GM19328 (cell line): ENCODE results near the gene JPT2.
"Not testable (repeated sequence)": the region's sequence is repeated elsewhere in the genome, so short reads cannot be mapped to it uniquely, and the experiment has no call there.

Source experiments
- ATAC-seq: cut with Tn5 transposase; IDR thresholded peaks from one replicate; pipeline ENCODE4 v1.9.1; 2021; ENCODE audit warnings: mild to moderate bottlenecking, moderate library complexity; ENCODE audit not compliant: unreplicated experiment

JPT2 gene

DNA sequence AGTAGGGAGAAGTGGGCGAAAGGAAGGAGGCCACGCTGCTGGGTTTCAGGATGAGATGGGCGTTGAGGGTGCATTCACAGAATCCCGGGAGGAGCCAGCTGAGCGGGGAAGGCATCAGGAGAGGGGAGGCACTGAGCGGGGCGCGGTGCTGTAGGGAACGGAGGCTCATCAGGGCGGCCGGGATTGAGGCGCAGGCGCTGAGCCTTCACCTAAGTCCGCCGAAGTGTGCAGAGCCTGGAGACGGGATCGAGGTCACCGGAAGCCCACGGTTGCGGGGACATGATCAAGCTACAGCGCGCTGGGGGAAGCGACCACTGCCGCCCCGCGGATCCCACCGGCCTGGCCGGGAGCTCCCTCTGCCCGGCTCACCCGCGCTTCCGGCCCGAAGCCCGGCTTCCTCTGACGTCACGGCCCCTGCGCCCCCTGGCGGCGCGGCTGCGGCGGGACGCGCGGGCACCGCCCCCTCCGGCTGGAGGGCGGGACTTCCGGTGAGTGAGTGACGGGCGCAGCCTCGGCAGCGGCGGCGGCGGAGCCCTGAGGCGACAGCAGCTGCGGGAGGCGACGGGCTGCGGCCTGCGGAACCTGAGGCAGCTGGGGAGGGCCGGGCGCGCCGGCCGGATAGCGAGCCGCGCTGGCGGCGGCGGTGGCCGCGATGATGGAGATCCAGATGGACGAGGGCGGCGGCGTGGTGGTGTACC, 27.8 kb downstream of the JPT2 start, which contains the start of gene MAPK8IP3:
TSS of gene MAPK8IP3 (plus strand) at position 508 of the 698 bp plus-strand sequence. CDS start at position 653, 145 bp downstream.
- ATAC-seq, result peak; percentile 86

- no peak for ATAC-seq
Measured at GRCh38 chr16:1706386-1707192, 28.5 kb downstream of the JPT2 start.

DNA sequence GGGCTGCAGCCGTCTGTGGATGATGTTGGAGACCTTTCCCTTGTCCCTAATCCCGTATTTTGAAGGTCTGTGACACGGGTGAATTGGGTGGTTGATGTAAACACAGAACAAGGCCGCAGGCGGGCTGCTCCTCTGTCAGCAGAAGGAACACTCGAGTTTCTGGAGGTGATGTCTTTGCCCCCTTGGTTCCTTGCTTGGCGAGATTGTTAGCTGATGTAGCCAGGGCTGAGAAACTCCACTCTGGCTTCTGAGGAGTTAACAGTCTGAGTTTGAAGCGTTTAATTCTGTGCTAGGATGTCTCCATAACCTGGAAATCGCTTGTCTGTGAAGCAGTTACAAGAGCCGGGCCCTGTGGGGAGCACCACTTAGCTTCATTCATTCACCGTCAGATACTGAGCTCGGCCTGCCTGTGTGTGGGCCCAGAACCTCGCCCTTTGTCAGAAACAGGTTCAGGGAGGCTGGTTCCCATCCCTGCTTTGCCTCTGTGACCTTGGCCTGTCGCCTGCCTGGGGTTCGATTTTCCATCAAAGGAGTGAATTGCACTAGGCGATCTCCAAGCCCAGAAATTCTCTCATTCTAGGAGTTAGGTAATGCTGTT, 29.2 kb downstream of the JPT2 start:
- ATAC-seq, result no peak

GRCh38 chr16:1708083-1708767, 30.1 kb downstream of the JPT2 start:
- no peak for ATAC-seq

DNA sequence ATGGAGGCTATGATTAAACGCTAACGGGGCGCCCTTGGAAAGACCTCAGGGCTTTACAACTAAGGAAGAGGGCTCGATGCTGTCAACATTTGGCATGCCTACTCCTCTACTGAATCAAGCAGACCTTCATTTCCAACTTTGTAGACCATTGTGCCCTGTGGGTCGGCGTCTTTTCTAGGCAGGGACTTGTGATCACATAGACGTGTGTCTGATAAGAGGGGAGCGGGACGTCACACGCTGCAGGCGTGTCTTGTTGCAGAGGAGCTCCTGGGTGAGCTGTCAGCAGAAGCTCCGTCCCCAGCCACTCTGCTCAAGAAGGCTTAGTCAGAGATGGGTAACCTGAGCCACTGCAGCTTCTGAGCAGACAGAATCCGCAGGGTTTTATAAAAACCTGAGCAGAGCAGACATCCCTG, 30.7 kb downstream of the JPT2 start:
- no peak for ATAC-seq

GRCh38 chr16:1709356-1709755, 31.3 kb downstream of the JPT2 start:
- no peak for ATAC-seq

DNA sequence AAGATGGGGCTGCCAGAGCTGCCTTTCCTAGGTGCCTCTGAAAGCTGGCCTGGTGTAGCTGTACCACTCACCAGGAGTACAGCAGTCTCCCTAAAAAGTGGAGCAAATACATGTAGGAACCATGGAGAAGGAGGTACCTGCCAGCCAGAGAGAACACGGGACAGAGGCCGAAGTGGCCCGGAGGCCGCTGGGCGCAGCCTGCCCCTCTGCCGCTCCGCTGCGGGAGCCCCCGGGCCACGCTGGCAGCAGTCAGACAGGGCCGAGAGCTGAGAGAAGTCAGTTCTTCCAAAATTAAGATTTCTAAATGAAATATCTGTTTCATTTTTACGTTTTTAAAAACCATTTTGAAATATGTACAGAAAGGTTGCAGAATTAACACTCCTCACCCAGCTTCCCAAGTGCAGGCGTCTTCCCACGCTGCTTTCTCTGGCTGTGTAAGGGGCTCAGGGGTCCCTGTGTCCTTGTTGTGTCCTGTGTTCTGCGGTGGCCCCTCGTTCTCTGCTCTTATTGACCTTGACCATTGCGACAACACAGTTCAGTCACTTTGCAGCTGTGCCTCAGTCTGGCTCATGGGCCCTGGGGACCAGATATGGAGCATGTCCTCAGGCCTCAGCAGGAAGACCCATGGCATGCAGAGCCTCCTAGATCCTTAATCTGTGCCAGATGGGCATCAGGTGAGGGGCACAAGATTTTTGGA, 32.9 kb downstream of the JPT2 start:
- no peak for ATAC-seq

- ATAC-seq, result no peak
Measured at GRCh38 chr16:1712791-1713261, 34.7 kb downstream of the JPT2 start.

DNA sequence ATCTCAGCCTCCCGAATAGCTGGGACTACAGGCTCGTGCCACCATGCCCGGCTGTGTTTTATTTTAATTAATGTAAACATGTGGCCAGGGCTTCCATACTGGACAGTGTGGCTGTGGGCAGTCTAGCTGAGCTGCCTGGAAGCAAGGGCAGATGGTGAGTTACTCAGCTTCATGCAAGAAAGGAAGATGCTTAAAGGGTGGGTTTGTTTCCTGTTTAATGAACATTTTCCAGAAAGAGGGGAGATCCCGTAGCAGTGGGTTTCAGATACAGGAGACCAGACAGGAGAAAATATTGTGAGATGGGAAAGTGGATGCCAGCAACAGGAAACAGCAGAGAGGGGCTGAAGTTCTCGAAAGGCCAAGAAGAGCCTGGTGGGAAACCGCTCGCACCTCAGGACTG, 35.3 kb downstream of the JPT2 start:
- ATAC-seq, result no peak

DNA sequence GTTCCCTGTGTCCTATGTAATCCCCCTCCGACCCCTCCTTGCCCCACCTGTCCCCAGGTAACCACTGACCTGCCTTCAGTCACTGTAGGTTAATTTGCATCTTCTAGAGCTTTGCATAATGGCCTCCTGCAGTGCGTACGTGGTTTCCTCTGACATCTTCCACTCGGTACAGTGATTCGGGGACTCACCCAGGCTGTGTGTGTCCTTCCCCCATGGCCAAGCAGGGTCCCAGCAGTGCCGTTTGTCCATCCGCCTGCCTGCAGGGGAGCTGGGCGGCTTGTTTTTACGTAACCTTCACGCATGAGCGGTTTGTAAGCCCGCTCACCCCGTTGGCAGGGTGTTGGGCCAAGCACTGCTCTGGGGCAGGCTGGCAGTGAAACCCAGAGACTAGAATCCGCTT, 35.9 kb downstream of the JPT2 start:
- ATAC-seq, result no peak

DNA sequence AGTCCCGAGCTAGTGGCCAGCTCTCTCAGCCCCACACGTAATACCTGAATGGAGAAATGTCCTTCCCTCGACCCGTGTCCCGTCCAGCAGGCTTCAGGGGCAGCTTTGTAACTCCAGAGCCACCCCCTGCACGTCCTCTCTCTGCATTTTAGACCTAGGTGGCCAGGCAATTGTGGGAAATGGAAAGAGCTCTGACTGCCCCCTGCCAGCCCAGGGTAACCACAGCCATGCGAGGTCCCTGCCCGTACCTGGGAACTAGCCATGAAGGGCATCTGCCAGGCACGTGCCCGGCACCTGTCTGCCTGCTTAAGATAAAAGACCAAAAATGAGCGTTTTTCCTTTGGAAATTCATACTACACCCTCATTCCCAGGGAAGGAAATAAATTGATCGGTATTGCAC, 37.1 kb downstream of the JPT2 start:
- no peak for ATAC-seq

DNA sequence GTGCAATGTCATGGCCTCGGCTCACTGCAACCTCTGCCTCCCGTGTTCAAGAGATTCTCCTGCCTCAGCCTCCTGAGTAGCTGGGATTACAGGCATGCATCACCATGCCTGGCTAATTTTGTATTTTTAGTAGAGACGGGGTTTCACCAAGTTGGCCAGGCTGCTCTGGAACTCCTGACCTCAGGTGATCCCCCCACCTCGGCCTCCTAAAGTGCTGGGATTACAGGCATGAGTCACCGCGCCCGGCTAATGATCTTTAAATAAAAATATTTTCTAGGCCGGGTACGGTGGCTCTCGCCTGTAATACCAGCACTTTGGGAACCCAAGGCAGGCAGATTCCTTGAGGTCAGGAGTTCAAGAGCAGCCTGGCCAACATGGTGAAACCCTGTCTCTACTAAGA, 40.2 kb downstream of the JPT2 start:
- not testable (repeated sequence) for ATAC-seq

DNA sequence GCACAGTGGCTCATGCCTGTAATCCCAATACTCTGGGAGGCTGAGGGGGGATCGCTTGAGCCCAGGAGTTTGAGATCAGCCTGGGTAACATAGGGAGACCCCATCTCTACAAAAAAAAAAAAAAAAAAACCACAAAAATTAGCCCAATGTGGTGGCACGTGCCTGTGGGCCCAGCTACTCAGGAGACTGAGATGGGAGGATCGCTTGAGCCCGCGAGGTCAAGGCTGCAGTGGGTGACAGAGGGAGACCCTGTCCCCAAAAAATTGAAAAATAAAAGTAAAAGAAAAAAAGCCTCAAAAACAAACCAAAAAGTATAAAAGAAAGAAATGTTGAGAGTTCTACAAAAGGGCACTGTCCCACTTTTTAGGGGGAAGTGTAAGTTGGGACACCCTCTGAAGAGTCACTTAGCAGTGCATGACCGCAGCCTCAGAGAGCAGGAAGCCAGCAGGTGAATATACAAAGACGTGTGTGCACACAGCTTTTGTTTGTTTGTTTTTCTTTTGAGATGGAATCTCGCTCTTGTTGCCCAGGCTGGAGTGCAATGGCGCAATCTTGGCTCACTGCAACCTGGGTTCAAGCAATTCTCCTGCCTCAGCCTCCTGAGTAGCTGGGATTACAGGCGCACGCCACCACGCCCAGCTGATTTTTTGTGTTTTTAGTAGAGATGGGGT, 41.6 kb downstream of the JPT2 start:
- not testable (repeated sequence) for ATAC-seq

DNA sequence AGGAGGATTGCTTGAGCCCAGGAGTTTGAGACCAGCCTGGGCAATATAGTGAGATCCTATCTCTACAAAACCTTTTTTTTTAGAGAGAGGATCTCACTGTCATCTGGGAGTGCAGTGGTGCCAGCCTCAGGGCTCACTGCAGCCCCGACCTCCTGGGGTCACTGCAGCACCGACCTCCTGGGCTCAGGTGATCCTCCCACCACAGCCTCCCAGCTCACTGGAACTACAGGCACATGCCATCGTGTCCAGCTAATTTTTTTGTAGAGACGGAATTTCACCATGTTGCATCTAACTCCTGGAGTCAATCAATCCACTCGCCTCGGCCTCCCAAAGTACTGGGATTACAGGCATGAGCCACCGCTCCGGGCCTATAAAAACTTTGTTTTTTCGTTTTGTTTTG, 43.3 kb downstream of the JPT2 start:
- no peak for ATAC-seq

DNA sequence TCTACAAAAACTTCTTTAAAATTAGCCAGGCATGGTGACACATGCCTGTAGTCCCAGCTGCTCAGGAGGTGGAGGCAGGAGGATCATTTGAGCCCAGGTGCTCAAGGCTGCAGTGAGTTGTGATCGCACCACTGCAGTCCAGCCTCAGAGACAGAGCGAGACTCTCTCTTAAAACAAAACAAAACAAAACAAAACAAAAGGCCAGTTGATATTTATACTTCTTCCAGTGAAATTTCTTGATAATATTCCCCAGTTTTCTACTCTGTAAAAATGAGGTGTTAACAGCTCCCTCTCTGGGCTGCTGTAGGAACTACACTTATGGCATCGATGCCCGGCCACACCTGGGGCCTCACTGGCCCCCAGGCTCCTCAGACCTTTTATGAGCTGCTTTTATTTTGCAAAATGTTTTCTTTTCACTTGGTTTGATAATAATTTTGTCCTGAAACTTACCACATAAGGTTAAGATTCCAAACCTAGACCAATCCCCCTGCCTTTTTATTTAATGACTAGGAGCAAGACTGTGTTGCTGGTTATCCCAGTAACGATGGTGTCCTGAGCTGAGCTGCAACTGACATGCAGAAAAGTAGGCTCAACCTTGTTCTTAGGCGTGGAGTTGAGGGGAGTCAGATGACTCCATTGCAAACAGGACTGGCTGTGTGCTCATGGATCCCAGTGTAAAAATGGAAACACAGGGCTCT, 45.5 kb downstream of the JPT2 start:
- ATAC-seq, result no peak

- ATAC-seq, result no peak
Measured at GRCh38 chr16:1724491-1724890, 46.4 kb downstream of the JPT2 start.

- ATAC-seq, result no peak
Measured at GRCh38 chr16:1726661-1727502, 48.8 kb downstream of the JPT2 start.
